Measurements from ENCODE around the gene ASPG. TPM values are rescaled to one million over a fixed set of nuclear protein-coding genes. Genes with fewer than 3 reads are reported as not detected.

Gene ASPG
- polyA plus RNA-seq, 1 donor (not counting 4 experiments of a cell fraction or from before 2014, with no cell fraction given): 0.10 TPM

DNA sequence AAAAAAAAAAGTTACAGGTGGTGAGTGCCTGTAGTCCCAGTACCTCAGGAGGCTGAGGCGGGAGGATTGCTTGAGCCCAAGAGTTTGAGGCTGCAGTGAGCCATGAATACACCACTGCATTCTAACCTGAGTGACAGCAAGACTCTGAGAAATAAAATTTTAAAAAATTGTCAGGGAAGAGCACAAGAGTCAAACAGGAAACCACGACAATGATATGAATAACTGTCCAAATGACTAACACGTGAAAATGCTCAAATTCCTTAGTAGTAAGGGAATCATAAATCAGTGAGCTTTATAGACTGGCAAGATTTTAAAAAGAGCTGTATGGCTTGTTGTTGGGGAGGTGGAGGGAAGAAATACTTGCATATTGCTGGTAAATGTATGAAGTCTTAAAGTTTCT lies 12.9 kb upstream of the ASPG start:
- dilution Hi-C loops (cut with MboI; ENCODE audit: extremely low pct_ligation_motif_present, low sequenced_read_pairs): no loop called here

DNA sequence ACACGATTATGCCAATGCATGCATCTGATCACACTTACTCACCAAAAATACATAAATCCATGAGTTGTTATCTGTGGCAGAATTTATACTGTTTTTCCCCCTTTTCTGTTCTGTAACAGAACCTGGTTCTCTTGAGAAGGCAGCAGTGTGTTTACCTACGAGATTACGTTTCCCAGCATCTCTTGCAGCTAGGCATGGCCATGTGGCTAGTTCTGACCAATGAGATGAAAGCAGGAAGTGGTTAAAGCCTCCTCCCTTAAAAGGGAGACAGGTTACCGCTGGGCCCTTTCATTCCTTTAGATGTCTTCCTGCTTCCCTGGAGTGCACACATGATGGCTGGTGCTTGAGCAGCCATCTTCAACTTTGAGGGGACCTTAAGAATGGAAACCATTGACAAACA lies 11.7 kb upstream of the ASPG start:
- no peaks in the 10 kb centered on the region for H3K4me1 ChIP-seq (ENCODE audit: control insufficient read depth, extremely low read depth, insufficient read depth, low read length)
- DNase-seq (ENCODE audit: low read depth, low spot score) (no peak), FAIRE-seq (no peak)
- H3K4me2 ChIP-seq (ENCODE audit: control insufficient read depth, extremely low read depth, insufficient read depth, low read depth, low read length): no peak overlapping the region
- no peaks in the 10 kb centered on the region for H3K9me1 ChIP-seq (ENCODE audit: control insufficient read depth, extremely low read depth, insufficient read depth, low read length)
- H4K20me1 ChIP-seq (ENCODE audit: control insufficient read depth, extremely low read depth, insufficient read depth, low read length): no peaks in the 10 kb centered on the region
- no peaks in the 10 kb centered on the region for H3K9me3 ChIP-seq (ENCODE audit: control insufficient read depth, low read depth, low read length)
- TF ChIP-seq, protein P1, sequence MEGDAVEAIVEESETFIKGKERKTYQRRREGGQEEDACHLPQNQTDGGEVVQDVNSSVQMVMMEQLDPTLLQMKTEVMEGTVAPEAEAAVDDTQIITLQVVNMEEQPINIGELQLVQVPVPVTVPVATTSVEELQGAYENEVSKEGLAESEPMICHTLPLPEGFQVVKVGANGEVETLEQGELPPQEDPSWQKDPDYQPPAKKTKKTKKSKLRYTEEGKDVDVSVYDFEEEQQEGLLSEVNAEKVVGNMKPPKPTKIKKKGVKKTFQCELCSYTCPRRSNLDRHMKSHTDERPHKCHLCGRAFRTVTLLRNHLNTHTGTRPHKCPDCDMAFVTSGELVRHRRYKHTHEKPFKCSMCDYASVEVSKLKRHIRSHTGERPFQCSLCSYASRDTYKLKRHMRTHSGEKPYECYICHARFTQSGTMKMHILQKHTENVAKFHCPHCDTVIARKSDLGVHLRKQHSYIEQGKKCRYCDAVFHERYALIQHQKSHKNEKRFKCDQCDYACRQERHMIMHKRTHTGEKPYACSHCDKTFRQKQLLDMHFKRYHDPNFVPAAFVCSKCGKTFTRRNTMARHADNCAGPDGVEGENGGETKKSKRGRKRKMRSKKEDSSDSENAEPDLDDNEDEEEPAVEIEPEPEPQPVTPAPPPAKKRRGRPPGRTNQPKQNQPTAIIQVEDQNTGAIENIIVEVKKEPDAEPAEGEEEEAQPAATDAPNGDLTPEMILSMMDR (optimal IDR thresholded peaks at IDR 0.05 in 1 of 3, IDR thresholded peaks at IDR 0.05 in 1 of 3, conservative IDR thresholded peaks at IDR 0.05 in 1 of 3; ENCODE audit: extremely low read depth in 1 of 3, insufficient read depth in 2 of 3, low read length in 3 of 3): no peak
- no peak for TF ChIP-seq EZH2 (IDR thresholded peaks at IDR 0.05; ENCODE audit: low read length)
- no peaks in the 10 kb centered on the region for H3K79me2 ChIP-seq (ENCODE audit: control insufficient read depth, insufficient read depth, low read length)
- no peak overlapping the region for H3K4me3 ChIP-seq (ENCODE audit: control insufficient read depth in 2 of 3, extremely low read depth in 1 of 3, insufficient read depth in 2 of 3, low read depth in 1 of 3, low read length in 3 of 3)
- no peak overlapping the region for H3K27ac ChIP-seq (ENCODE audit: control insufficient read depth, insufficient read depth, low read length)
- dilution Hi-C loops (cut with MboI; ENCODE audit: extremely low pct_ligation_motif_present, low sequenced_read_pairs): no loop called here
- H3K9ac ChIP-seq (ENCODE audit: control insufficient read depth, extremely low read depth, insufficient read depth, low read length): no peak overlapping the region
- no peaks in the 10 kb centered on the region for H3K27me3 ChIP-seq (ENCODE audit: control insufficient read depth, extremely low read depth, insufficient read depth, low read length)
- H3K36me3 ChIP-seq (ENCODE audit: control insufficient read depth in 2 of 2, extremely low read depth in 1 of 2, insufficient read depth in 2 of 2, low read length in 2 of 2): no peaks in the 10 kb centered on the region
- H2AFZ ChIP-seq (ENCODE audit: control insufficient read depth, low read length): no peak overlapping the region

More for the DNA sequence above, 12.9 kb upstream of the ASPG start:
- DNase-seq (ENCODE audit: low read depth, low spot score) (no peak), FAIRE-seq (no peak)
- Histone ChIP-seq H4K20me1 (ENCODE audit: control insufficient read depth, extremely low read depth, insufficient read depth, low read length) (no peaks in the 10 kb centered on the region), H3K36me3 (ENCODE audit: control insufficient read depth in 2 of 2, extremely low read depth in 1 of 2, insufficient read depth in 2 of 2, low read length in 2 of 2) (no peaks in the 10 kb centered on the region), H3K79me2 (ENCODE audit: control insufficient read depth, insufficient read depth, low read length) (no peaks in the 10 kb centered on the region), H2AFZ (ENCODE audit: control insufficient read depth, low read length) (no peak overlapping the region), H3K9me1 (ENCODE audit: control insufficient read depth, extremely low read depth, insufficient read depth, low read length) (no peaks in the 10 kb centered on the region), H3K4me1 (ENCODE audit: control insufficient read depth, extremely low read depth, insufficient read depth, low read length) (no peaks in the 10 kb centered on the region), H3K27ac (ENCODE audit: control insufficient read depth, insufficient read depth, low read length) (no peak overlapping the region), H3K4me3 (ENCODE audit: control insufficient read depth in 2 of 3, extremely low read depth in 1 of 3, insufficient read depth in 2 of 3, low read depth in 1 of 3, low read length in 3 of 3) (no peak overlapping the region), H3K9ac (ENCODE audit: control insufficient read depth, extremely low read depth, insufficient read depth, low read length) (no peak overlapping the region), H3K27me3 (ENCODE audit: control insufficient read depth, extremely low read depth, insufficient read depth, low read length) (no peaks in the 10 kb centered on the region), H3K4me2 (ENCODE audit: control insufficient read depth, extremely low read depth, insufficient read depth, low read depth, low read length) (no peak overlapping the region), H3K9me3 (ENCODE audit: control insufficient read depth, low read depth, low read length) (no peaks in the 10 kb centered on the region)
- no peak for TF ChIP-seq EZH2 (IDR thresholded peaks at IDR 0.05; ENCODE audit: low read length)
- TF ChIP-seq, protein P1 (optimal IDR thresholded peaks at IDR 0.05 in 1 of 3, IDR thresholded peaks at IDR 0.05 in 1 of 3, conservative IDR thresholded peaks at IDR 0.05 in 1 of 3; ENCODE audit: extremely low read depth in 1 of 3, insufficient read depth in 2 of 3, low read length in 3 of 3): no peak

Measured in keratinocyte (primary cell).